NB4 (cell line): ENCODE data around the gene ZNF544.

Experiments used
- CTCF ChIP-seq: IDR thresholded peaks from one replicate; pipeline ENCODE4 v1.5.1; 2012; ENCODE audit warnings: low read depth, low read length
- POLR2A ChIP-seq: IDR thresholded peaks from 2 replicates; pipeline ENCODE4 v1.6.1; 2011; ENCODE audit warnings: mild to moderate bottlenecking; ENCODE audit not compliant: insufficient read length; ENCODE audit errors: extremely low read depth

- TF ChIP-seq CTCF (no peak), POLR2A (no peak)
Observed at GRCh38 chr19:58279042-58279924, 50.6 kb downstream of the ZNF544 start.
